ENCODE data around the gene HECTD1. TPM values are rescaled to one million over a fixed set of nuclear protein-coding genes. Genes with fewer than 3 reads are reported as not detected.
A peak's percentile ranks its signal among the peaks of the same experiment; 100 is the strongest.
"Not testable (repeated sequence)": the region's sequence is repeated elsewhere in the genome, so short reads cannot be mapped to it uniquely, and the experiment has no call there.

Gene HECTD1
- total RNA-seq, 1 experiment from 2014 or later: 88.5 TPM

GRCh38 chr14:31068235-31068634, 139.4 kb downstream of the HECTD1 start (continued):
- no peak for TF ChIP-seq ZNF532 (CRISPR knock-in tag; IDR thresholded peaks at IDR 0.05; ENCODE audit: borderline replicate concordance)

- ATAC-seq; H3K27me3 Mint-ChIP-seq (ENCODE audit: low read depth); H3K4me3 Mint-ChIP-seq; H3K9me3 Mint-ChIP-seq; H3K36me3 Mint-ChIP-seq; H3K27ac Mint-ChIP-seq; DNase-seq (ENCODE audit: low spot score): not testable (repeated sequence)
- POLR2A ChIA-PET: interaction anchor here (0.7 kb wide), 1 partner anchor 37 kb away, joined by 4 read pairs; the partner anchor contains the start of gene AP4S1
- CTCF ChIA-PET: interaction anchor here (0.7 kb wide), 1 partner anchor 140 kb away, joined by 3 read pairs; no protein-coding TSS in a partner anchor
- peaks cover 23% of the 10 kb centered on the region for H3K4me1 Mint-ChIP-seq
Measured at GRCh38 chr14:31062908-31063307, 144.7 kb downstream of the HECTD1 start.

DNA sequence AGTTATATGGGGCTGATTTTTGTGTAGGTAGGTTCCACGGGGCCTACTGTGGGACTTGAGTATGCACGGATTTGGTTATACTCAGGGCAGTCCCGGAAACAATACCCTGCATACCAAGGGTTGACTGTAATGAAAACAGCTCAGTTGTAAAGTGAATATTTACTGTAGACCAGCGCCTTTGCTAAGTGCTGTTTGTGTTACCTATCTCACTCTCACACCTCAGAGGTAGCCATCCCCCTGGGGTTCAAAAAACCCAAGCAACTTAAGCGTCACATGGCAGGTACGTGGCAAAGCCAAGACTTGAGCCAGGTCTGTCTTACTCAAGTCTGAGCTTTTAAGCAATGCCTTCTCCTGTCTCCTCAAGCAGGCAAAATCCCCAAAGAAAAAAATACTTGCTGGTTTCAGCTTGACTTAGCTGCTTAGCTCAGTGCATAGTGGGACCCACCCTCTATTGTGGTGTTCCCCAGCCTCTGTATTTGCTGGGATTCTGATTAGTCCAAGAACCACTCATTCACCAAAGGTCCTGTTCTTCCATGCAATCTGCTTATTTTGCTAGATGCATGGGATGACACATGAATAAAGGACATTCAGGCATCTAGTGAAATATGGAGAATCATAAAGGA, 147.2 kb downstream of the HECTD1 start:
- ChIA-PET POLR2A (interaction anchor here (0.6 to 1.3 kb wide), 2 partner anchors 34 to 68 kb away, joined by 3 to 9 read pairs; partner anchors contain the start of gene STRN3), CTCF (no interaction called here)
- Mint-ChIP-seq H3K36me3 (no peaks in the 10 kb centered on the region), H3K9me3 (no peaks in the 10 kb centered on the region), H3K27ac (peak overlapping the region; percentile 97), H3K27me3 (ENCODE audit: low read depth) (no peaks in the 10 kb centered on the region), H3K4me1 (peaks cover 23% of the 10 kb centered on the region), H3K4me3 (no peak overlapping the region)
- ATAC-seq (peak; percentile 68), DNase-seq (ENCODE audit: low spot score) (no peak)
- TF ChIP-seq ZBTB43 (CRISPR knock-in tag; IDR thresholded peaks at IDR 0.05): no peak
- no peak for TF ChIP-seq ETV6 (CRISPR knock-in tag; IDR thresholded peaks at IDR 0.05)
- TF ChIP-seq GTF2I (CRISPR knock-in tag; conservative IDR thresholded peaks at IDR 0.05): no peak
- TF ChIP-seq KAT7 (CRISPR knock-in tag; IDR thresholded peaks at IDR 0.05; ENCODE audit: borderline replicate concordance): no peak
- TF ChIP-seq TEAD4 (CRISPR knock-in tag; IDR thresholded peaks at IDR 0.05): no peak
- TF ChIP-seq ZNF425 (CRISPR knock-in tag; conservative IDR thresholded peaks at IDR 0.05): no peak
- TF ChIP-seq, protein P1, sequence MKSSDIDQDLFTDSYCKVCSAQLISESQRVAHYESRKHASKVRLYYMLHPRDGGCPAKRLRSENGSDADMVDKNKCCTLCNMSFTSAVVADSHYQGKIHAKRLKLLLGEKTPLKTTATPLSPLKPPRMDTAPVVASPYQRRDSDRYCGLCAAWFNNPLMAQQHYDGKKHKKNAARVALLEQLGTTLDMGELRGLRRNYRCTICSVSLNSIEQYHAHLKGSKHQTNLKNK (CRISPR knock-in tag; IDR thresholded peaks at IDR 0.05): no peak
- TF ChIP-seq TCF7 (CRISPR knock-in tag; IDR thresholded peaks at IDR 0.05; ENCODE audit: low read depth): no peak
- no peak for TF ChIP-seq ZNF532 (CRISPR knock-in tag; IDR thresholded peaks at IDR 0.05; ENCODE audit: borderline replicate concordance)
- TF ChIP-seq GABPB1 (CRISPR knock-in tag; IDR thresholded peaks at IDR 0.05): no peak
- TF ChIP-seq MXD4 (CRISPR knock-in tag; IDR thresholded peaks at IDR 0.05; ENCODE audit: borderline replicate concordance): no peak
- no peak for TF ChIP-seq EMX1 (CRISPR knock-in tag; IDR thresholded peaks at IDR 0.05)
- TF ChIP-seq ZNF138 (CRISPR knock-in tag; conservative IDR thresholded peaks at IDR 0.05): no peak
- TF ChIP-seq ZNF423 (CRISPR knock-in tag; IDR thresholded peaks at IDR 0.05): no peak
- TF ChIP-seq OVOL2 (CRISPR knock-in tag; IDR thresholded peaks at IDR 0.05; ENCODE audit: borderline replicate concordance): no peak

All from WTC11 (cell line).